OCI-LY3 (cell line): ENCODE measurements around the gene HDGF.

Source experiments
- H2AFZ ChIP-seq: fragments of 200-600, 300-600 bp; shearing (Covaris generic); 2 replicates; pipeline ENCODE4 v1.6.0; 2014; ENCODE audit warnings: antibody characterized with exemption, low read depth, low read length
- H3K27ac ChIP-seq: fragments of 200-600, 300-600 bp; sonication (generic); 2 replicates; pipeline ENCODE4 v1.5.1; 2014; ENCODE audit warnings: mild to moderate bottlenecking, low read length, moderate library complexity, mixed read lengths
- H3K27me3 ChIP-seq: fragments of 200-600, 300-600 bp; sonication (generic); 2 replicates; pipeline ENCODE4 v1.6.1; 2014; ENCODE audit warnings: low read depth, low read length, mixed read lengths
- H3K36me3 ChIP-seq: fragments of 200-600, 300-600 bp; sonication (generic); replicated peaks from 2 replicates; pipeline ENCODE3; 2014; ENCODE audit warnings: low read depth, low read length, mixed read lengths
- H3K4me1 ChIP-seq: fragments of 300-600, 200-600 bp; sonication (generic); 2 replicates; pipeline ENCODE4 v1.6.1; 2014; ENCODE audit warnings: low read length, mixed read lengths
- H3K4me2 ChIP-seq: fragments of 200-600, 300-600 bp; sonication (generic); 2 replicates; pipeline ENCODE4 v1.6.1; 2014; ENCODE audit warnings: low read length, mixed read lengths
- H3K4me3 ChIP-seq: fragments of 300-600, 200-600 bp; sonication (generic); 2 replicates; pipeline ENCODE4 v1.5.1; 2014; ENCODE audit warnings: antibody characterized with exemption, mild to moderate bottlenecking, low read length, moderate library complexity
- H3K79me2 ChIP-seq: fragments of 300-600, 200-600 bp; shearing (Covaris generic); 2 replicates; pipeline ENCODE4 v1.6.1; 2014; ENCODE audit warnings: mild to moderate bottlenecking, low read length, mixed read lengths
- H3K9ac ChIP-seq: fragments of 300-600, 200-600 bp; shearing (Covaris generic); 2 replicates; pipeline ENCODE4 v1.6.0; 2014; ENCODE audit warnings: mild to moderate bottlenecking, low read length, moderate library complexity
- H3K9me3 ChIP-seq: fragments of 200-600, 300-600 bp; shearing (Covaris generic); 2 replicates; pipeline ENCODE4 v1.6.1; 2014; ENCODE audit warnings: low read length, mixed read lengths; ENCODE audit not compliant: insufficient read depth
- H4K20me1 ChIP-seq: fragments of 200-600, 300-600 bp; sonication (generic); 2 replicates; pipeline ENCODE4 v1.6.1; 2016; ENCODE audit warnings: low read length, mixed read lengths; ENCODE audit not compliant: insufficient read depth
- CTCF ChIP-seq: fragments of 200-600, 300-600 bp; sonication (generic); IDR thresholded peaks from 2 replicates; pipeline ENCODE4 v1.5.1; 2014; ENCODE audit warnings: antibody characterized with exemption, low read length, low read depth
- EZH2phosphoT487 ChIP-seq: fragments of 200-600 bp; shearing (Covaris generic); IDR thresholded peaks from 2 replicates; pipeline ENCODE4 v1.6.1; 2018; ENCODE audit warnings: antibody characterized with exemption, mixed run types, low read depth

The HDGF gene

GRCh38 chr1:156772222-156772621 is 20.7 kb upstream of the HDGF start:
- Histone ChIP-seq H3K79me2 (peaks cover 92% of the 10 kb centered on the region), H3K27ac (no peak overlapping the region)

GRCh38 chr1:156768610-156769295 is 17.3 kb upstream of the HDGF start:
- Histone ChIP-seq H3K27ac (0 out of 2 replicates have a peak overlapping the region, but pooled peaks have one; percentile 67), H3K27me3 (no peaks in the 10 kb centered on the region), H2AFZ (no peak overlapping the region), H3K9me3 (no peaks in the 10 kb centered on the region), H3K4me2 (peak overlapping the region; percentile 94), H4K20me1 (peaks cover 13% of the 10 kb centered on the region), H3K4me1 (peaks cover 28% of the 10 kb centered on the region), H3K79me2 (peaks cover 73% of the 10 kb centered on the region), H3K4me3 (peak overlapping the region; percentile 78), H3K9ac (peak overlapping the region; percentile 93), H3K36me3 (peaks cover 15% of the 10 kb centered on the region)
- no peak for TF ChIP-seq CTCF
- no peak for TF ChIP-seq EZH2phosphoT487

More at GRCh38 chr1:156772222-156772621, 20.7 kb upstream of the HDGF start:
- Histone ChIP-seq H3K9me3 (no peaks in the 10 kb centered on the region), H3K27me3 (no peaks in the 10 kb centered on the region), H3K4me2 (no peak overlapping the region), H3K4me3 (no peak overlapping the region), H2AFZ (no peak overlapping the region), H3K4me1 (peaks cover 22% of the 10 kb centered on the region), H3K9ac (no peak overlapping the region), H4K20me1 (peaks cover 25% of the 10 kb centered on the region), H3K36me3 (peaks cover 15% of the 10 kb centered on the region)
- TF ChIP-seq CTCF (no peak), EZH2phosphoT487 (no peak)

GRCh38 chr1:156767879-156768604 is 16.6 kb upstream of the HDGF start:
- Histone ChIP-seq H2AFZ (0 out of 2 replicates have a peak overlapping the region, but pooled peaks have one; percentile 12), H3K4me2 (peak overlapping the region; percentile 94)

More at GRCh38 chr1:156767879-156768604, 16.6 kb upstream of the HDGF start:
- Histone ChIP-seq H3K9ac (peak overlapping the region; percentile 93), H3K79me2 (peaks cover 66% of the 10 kb centered on the region), H4K20me1 (peaks cover 6% of the 10 kb centered on the region), H3K4me3 (peak overlapping the region; percentile 78), H3K9me3 (no peaks in the 10 kb centered on the region), H3K36me3 (peaks cover 15% of the 10 kb centered on the region), H3K4me1 (peaks cover 21% of the 10 kb centered on the region), H3K27ac (peak overlapping the region; percentile 67), H3K27me3 (no peaks in the 10 kb centered on the region)
- no peak for TF ChIP-seq EZH2phosphoT487
- no peak for TF ChIP-seq CTCF
